Esophagus squamous epithelium (tissue), 5 donors: Measurements from ENCODE around the gene ST3GAL3. TPM values are rescaled to one million over a fixed set of nuclear protein-coding genes. Genes with fewer than 3 reads are reported as not detected.
"Not testable (repeated sequence)": the region's sequence is repeated elsewhere in the genome, so short reads cannot be mapped to it uniquely, and the experiment has no call there.

Experiments used
- DNase-seq: peaks from one replicate; lab custom pipeline; 2025; lab: John Stamatoyannopoulos, UW
- H3K27ac ChIP-seq, 4 donors: fragments of 200-600 bp; sonication (generic); one replicate each; pipeline ENCODE4 v1.5.1; 2016 to 2019; ENCODE audit warnings: mild to moderate bottlenecking in 1 of 4
- H3K27me3 ChIP-seq, 4 donors: fragments of 200-600 bp; sonication (generic); 1 replicate in 3 of 4; 2 replicates in 1 of 4; pipeline versions ENCODE4 v1.5.1 to v1.6.0; 2017 to 2021; ENCODE audit warnings: antibody characterized with exemption in 1 of 4
- H3K36me3 ChIP-seq, 3 donors: fragments of 200-600 bp; sonication (generic); one replicate each; pipeline ENCODE4 v1.5.1; 2016 to 2019
- H3K4me1 ChIP-seq, 3 donors: fragments of 200-600 bp; sonication (generic); one replicate each; pipeline ENCODE4 v1.5.1; 2017 to 2019
- H3K4me3 ChIP-seq, 4 donors: fragments of 200-600 bp; sonication (generic); 1 replicate in 3 of 4; 2 replicates in 1 of 4; pipeline ENCODE4 v1.5.1; 2016 to 2019; ENCODE audit warnings: mild to moderate bottlenecking in 2 of 4, moderate library complexity in 1 of 4
- H3K9me3 ChIP-seq, 3 donors: fragments of 200-600 bp; sonication (generic); one replicate each; pipeline ENCODE4 v1.5.1; 2016 to 2019
- POLR2A ChIP-seq, 4 donors: fragments of 450-650 bp; IDR thresholded peaks; one replicate each; pipeline ENCODE4 v1.6.1; 2017; ENCODE audit warnings: antibody characterized with exemption in 4 of 4, mild to moderate bottlenecking in 4 of 4, moderate library complexity in 3 of 4
- WGBS, 2 donors: methylation state at CpG; one replicate each; pipeline ENCODE4 v1.1.5; 2018; 5-methylcytosine and 5-hydroxymethylcytosine counted together
- intact Hi-C: fragments of 100-400 bp; cut with DNase I; formaldehyde crosslinking; loops from one replicate; pipeline ENCODE4 v1.15.0; 2022
- total RNA-seq, 4 donors: library from RNA; depleted of rRNA; stranded (reverse); fragments of >200 nt; gene quantifications; one replicate each; pipeline ENCODE4 v1.1.0, GENCODE V29; 2016
- TF ChIP-seq, protein P1 (sequence below), 6 experiments: fragments of 450-650 bp in 4 of 6; fragments of 200-600 bp in 2 of 6; sonication (generic) in 2 of 6; IDR thresholded peaks; one replicate each; pipeline ENCODE4 v1.5.1; 2016 to 2019; ENCODE audit warnings: antibody characterized with exemption in 6 of 6, mild to moderate bottlenecking in 4 of 6, moderate library complexity in 4 of 6
- donor health status: DM: yes; HTN: yes; CAD: no.

Gene ST3GAL3
- total RNA-seq, 4 donors from 2014 or later = 2.8 to 10.7 (median 7.1) TPM

DNA sequence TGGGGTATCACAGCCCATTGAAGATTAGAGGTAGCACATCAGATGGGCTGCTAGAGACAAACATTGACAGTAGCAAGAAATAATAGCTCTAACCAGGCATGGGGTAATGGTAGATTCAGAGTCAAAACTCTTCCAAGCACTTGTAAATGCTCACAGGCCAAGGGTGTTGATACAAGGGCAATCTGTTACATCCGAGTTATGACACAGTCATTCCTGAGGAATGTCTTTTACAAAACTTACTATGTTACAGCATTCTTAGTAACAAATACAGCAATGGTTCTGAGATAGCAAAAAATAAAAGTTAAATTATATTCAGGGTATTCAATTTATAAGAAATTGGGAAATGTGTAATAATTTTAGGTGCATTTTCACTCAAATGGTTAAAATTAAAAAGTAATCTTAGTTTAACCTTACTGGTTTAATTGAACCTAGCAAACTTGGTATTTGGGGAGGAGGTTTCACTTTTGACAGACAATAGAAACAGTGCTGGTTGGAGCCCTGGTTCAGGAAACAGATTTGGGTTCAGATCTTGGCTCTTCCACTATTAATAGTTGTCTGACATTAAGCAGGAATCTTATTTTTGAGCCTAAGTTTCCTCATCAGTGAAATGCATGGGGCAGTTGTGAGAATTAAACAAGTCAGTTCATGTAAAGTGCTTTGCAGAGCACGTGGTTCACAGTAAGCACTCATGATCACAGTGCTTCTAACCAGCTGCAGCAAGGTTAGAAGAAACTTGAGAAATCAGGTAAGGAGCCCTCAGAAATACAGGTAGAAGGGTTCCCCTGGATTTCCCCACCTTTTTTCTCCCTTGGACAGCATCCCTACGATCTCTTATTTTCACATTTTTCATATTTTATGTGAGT is 4.4 kb downstream of the ST3GAL3 start:
- WGBS, 2 donors = 35 to 54% methylated on average over 3 of the region's 3 CpGs
- no peak for DNase-seq
- H3K4me3 ChIP-seq = no peak overlapping the region

DNA sequence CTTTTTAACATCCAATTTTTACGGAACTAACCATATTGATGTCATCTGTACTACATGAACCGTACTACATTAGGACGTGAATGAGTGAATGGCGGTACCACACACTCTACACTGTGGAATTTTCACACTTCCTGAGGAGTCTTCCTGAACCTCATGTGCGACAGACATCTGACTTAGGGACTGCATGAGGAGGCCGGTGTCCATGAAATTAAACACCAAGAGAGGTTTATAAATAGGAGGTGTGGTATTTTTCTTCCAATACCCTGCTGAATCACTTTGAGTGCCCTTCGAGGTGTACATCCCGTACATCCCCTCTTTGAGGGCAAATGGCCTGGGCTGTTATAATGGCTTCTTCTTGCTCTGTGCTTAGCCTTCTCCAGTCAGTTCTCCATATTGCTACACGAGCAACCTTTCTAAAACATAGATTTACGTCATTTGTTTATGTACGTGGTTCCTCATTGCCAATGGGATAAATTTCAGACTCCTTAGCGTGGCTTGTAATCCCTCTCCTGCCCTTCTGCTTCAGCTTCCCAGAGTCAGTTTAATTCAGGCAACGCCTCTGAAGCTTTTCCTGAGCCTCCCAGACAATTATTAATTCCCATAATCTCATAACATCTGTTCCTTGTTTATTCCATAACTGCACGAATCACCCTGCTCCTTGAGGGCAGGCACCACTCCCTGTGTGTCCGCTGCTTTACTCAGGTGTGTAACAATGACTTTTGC is 9.4 kb downstream of the ST3GAL3 start:
- no peaks in the 10 kb centered on the region for H3K9me3 ChIP-seq

More for the DNA sequence above, 4.4 kb downstream of the ST3GAL3 start:
- Histone ChIP-seq H3K9me3 (no peaks in the 10 kb centered on the region), H3K4me1 (peaks cover 6 to 35% (median 11%) of the 10 kb centered on the region in 3 donors), H3K36me3 (no peaks in the 10 kb centered on the region), H3K27me3 (no peaks in the 10 kb centered on the region), H3K27ac (peak overlapping the region in 1 of 4 donors; percentile 66)
- TF ChIP-seq, protein P1, sequence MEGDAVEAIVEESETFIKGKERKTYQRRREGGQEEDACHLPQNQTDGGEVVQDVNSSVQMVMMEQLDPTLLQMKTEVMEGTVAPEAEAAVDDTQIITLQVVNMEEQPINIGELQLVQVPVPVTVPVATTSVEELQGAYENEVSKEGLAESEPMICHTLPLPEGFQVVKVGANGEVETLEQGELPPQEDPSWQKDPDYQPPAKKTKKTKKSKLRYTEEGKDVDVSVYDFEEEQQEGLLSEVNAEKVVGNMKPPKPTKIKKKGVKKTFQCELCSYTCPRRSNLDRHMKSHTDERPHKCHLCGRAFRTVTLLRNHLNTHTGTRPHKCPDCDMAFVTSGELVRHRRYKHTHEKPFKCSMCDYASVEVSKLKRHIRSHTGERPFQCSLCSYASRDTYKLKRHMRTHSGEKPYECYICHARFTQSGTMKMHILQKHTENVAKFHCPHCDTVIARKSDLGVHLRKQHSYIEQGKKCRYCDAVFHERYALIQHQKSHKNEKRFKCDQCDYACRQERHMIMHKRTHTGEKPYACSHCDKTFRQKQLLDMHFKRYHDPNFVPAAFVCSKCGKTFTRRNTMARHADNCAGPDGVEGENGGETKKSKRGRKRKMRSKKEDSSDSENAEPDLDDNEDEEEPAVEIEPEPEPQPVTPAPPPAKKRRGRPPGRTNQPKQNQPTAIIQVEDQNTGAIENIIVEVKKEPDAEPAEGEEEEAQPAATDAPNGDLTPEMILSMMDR (IDR thresholded peaks at IDR 0.05) = no peak
- TF ChIP-seq POLR2A (IDR thresholded peaks at IDR 0.05) = no peak
- intact Hi-C loops = no loop called here

DNA sequence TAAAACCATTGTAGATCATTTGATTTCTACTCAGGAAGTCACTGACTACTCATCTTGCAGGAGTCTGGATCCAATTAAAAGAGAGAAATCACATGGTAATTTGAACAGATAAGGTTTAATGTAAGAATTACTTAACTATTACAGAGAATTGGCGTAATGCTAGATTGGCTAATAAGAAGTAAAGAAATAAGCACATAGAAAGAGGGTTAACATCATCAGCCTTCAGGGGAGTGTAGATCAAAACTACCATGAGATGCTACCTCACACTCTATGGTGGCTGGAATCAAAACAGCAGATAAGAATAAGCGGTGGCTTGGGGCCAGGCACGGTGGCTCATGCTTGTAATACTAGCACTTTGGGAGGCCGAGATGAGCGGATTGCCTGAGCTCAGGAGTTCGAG is 11.7 kb downstream of the ST3GAL3 start:
- DNase-seq = no peak
- Histone ChIP-seq H3K27ac (no peak overlapping the region), H3K9me3 (no peaks in the 10 kb centered on the region), H3K4me1 (peaks cover 0 to 10% (median 0%) of the 10 kb centered on the region in 3 donors), H3K27me3 (no peaks in the 10 kb centered on the region), H3K4me3 (no peak overlapping the region), H3K36me3 (no peaks in the 10 kb centered on the region)
- intact Hi-C loops = no loop called here
- WGBS, 2 donors = 87 to 89% methylated on average over 6 of the region's 6 CpGs
- TF ChIP-seq, protein P1 (IDR thresholded peaks at IDR 0.05) = no peak
- TF ChIP-seq POLR2A (IDR thresholded peaks at IDR 0.05) = no peak

More for the DNA sequence above, 9.4 kb downstream of the ST3GAL3 start:
- no peaks in the 10 kb centered on the region for H3K36me3 ChIP-seq
- no peak overlapping the region for H3K4me3 ChIP-seq
- DNase-seq = no peak
- H3K27ac ChIP-seq = peak overlapping the region in 2 of 4 donors; percentile 7 to 23
- 74 to 83% methylated on average over 15 of the region's 15 CpGs for WGBS, 2 donors
- H3K27me3 ChIP-seq = no peaks in the 10 kb centered on the region
- intact Hi-C loops = no loop called here
- peaks cover 0 to 18% (median 0%) of the 10 kb centered on the region in 3 donors for H3K4me1 ChIP-seq
- TF ChIP-seq POLR2A (IDR thresholded peaks at IDR 0.05) = no peak
- TF ChIP-seq, protein P1 (IDR thresholded peaks at IDR 0.05) = no peak

DNA sequence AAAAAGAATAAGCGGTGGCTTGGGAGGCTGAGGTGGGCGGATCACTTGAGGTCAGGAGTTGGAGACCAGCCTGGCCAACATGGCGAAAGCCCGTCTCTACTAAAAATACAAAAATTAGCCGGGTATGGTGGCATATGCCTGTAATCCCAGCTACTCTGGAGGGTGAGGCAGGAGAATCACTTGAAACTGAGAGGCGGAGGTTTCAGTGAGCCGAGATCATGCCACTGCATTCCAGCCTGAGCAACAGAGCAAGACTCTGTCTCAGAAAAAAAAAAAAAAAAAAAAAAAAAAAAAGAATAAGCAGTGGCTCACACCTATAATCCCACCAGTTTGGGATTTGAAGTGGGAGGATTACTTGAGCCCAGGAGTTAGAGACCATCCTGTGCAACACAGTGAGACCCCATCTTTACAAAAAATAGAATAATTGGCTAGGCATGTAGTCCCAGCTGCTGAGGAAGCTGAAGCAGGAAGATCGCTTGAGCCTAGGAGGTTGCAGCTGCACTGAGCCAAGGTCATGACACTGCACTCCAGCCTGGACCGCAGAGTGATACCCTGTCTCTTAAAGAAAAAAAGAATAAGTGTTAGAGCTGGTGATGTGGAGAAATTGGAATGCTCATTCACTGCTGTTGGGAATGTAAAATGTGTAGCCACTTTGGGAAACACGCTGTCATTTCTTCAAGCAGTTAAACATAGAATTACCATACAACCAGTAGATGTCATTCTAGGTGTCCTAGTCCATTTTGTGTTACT is 12.5 kb downstream of the ST3GAL3 start:
- H3K27ac ChIP-seq, DNase-seq, H3K4me3 ChIP-seq, intact Hi-C loops, H3K36me3 ChIP-seq, H3K9me3 ChIP-seq, H3K27me3 ChIP-seq: not testable (repeated sequence)
- 81 to 90% methylated on average over 10 of the region's 10 CpGs for WGBS, 2 donors
- H3K4me1 ChIP-seq = peaks cover 0 to 10% (median 0%) of the 10 kb centered on the region in 3 donors

DNA sequence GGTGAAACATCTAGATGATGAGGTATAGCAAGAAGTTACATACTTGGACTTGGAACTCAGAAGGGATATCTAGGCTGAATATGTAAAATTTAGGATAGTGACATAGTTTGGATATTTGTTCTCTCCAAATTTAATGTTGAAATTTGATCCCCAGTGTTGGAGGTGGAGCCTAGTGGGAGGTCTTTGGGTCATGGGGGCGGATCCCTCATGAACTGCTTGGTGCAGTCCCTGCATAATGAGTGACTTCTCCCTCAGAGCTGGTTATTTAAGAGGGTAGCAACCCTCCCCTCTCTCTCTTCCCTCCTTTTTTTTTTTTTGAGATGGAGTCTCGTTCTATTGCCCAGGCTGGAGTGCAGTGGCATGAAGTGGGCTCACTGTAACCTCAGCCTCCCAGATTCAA is 15.5 kb downstream of the ST3GAL3 start:
- no peak overlapping the region for H3K4me3 ChIP-seq
- no peak for DNase-seq
- no peak overlapping the region for H3K27ac ChIP-seq
- intact Hi-C loops = no loop called here
- 95 to 100% methylated on average over 1 to 2 of the region's 2 CpGs for WGBS, 2 donors
- H3K4me1 ChIP-seq = peaks cover 0 to 10% (median 0%) of the 10 kb centered on the region in 3 donors
- H3K36me3 ChIP-seq = no peaks in the 10 kb centered on the region
- no peaks in the 10 kb centered on the region for H3K9me3 ChIP-seq
- TF ChIP-seq, protein P1 (IDR thresholded peaks at IDR 0.05) = no peak
- TF ChIP-seq POLR2A (IDR thresholded peaks at IDR 0.05) = no peak
- H3K27me3 ChIP-seq = no peaks in the 10 kb centered on the region
